Ishikawa (cell line): Measurements from ENCODE around the gene STPG4.

Experiments
- CEBPB ChIP-seq: IDR thresholded peaks from 2 replicates; pipeline ENCODE4 v1.6.1; 2012
- CREB1 ChIP-seq: IDR thresholded peaks from 2 replicates; pipeline ENCODE4 v1.6.1; 2012; ENCODE audit warnings: low read depth
- EGR1 ChIP-seq: IDR thresholded peaks from 2 replicates; pipeline ENCODE4 v1.6.1; 2012
- EP300 ChIP-seq: IDR thresholded peaks from 2 replicates; pipeline ENCODE4 v1.6.1; 2012; ENCODE audit warnings: borderline replicate concordance
- FOXM1 ChIP-seq: IDR thresholded peaks from 2 replicates; pipeline ENCODE4 v1.6.1; 2012; ENCODE audit warnings: low read depth, borderline replicate concordance
- NFIC ChIP-seq: IDR thresholded peaks from 2 replicates; pipeline ENCODE4 v1.6.1; 2012
- RAD21 ChIP-seq: IDR thresholded peaks from 2 replicates; pipeline ENCODE4 v1.6.1; 2012; ENCODE audit warnings: low read depth
- TAF1 ChIP-seq: IDR thresholded peaks from 2 replicates; pipeline ENCODE4 v1.6.1; 2012; ENCODE audit warnings: low read depth, mild to moderate bottlenecking
- TCF12 ChIP-seq: IDR thresholded peaks from 2 replicates; pipeline ENCODE4 v1.6.1; 2012; ENCODE audit warnings: low read depth
- TEAD4 ChIP-seq: IDR thresholded peaks from 2 replicates; pipeline ENCODE4 v1.6.1; 2012
- YY1 ChIP-seq: IDR thresholded peaks from 2 replicates; pipeline ENCODE4 v1.6.1; 2012; ENCODE audit warnings: low read depth
- ZBTB7A ChIP-seq: IDR thresholded peaks from 2 replicates; pipeline ENCODE4 v1.6.1; 2012; ENCODE audit warnings: low read depth
- TF ChIP-seq, protein P1 (sequence below): IDR thresholded peaks from 2 replicates; pipeline ENCODE4 v1.6.1; 2012
- TF ChIP-seq, protein P2 (sequence below): IDR thresholded peaks from 2 replicates; pipeline ENCODE4 v1.6.1; 2012; ENCODE audit warnings: low read depth, mild to moderate bottlenecking
- TF ChIP-seq, protein P3 (sequence below): IDR thresholded peaks from 2 replicates; pipeline ENCODE4 v1.6.1; 2012

STPG4 gene, protein sequence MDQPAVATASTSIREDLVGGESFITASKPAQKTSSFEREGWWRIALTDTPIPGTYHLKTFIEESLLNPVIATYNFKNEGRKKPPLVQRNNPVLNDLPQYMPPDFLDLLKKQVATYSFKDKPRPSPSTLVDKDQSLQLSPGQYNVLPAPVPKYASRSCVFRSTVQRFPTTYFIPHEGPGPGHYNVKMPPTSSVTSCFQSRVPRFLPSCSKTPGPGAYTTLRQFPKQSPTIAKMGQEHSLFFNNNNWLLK

DNA sequence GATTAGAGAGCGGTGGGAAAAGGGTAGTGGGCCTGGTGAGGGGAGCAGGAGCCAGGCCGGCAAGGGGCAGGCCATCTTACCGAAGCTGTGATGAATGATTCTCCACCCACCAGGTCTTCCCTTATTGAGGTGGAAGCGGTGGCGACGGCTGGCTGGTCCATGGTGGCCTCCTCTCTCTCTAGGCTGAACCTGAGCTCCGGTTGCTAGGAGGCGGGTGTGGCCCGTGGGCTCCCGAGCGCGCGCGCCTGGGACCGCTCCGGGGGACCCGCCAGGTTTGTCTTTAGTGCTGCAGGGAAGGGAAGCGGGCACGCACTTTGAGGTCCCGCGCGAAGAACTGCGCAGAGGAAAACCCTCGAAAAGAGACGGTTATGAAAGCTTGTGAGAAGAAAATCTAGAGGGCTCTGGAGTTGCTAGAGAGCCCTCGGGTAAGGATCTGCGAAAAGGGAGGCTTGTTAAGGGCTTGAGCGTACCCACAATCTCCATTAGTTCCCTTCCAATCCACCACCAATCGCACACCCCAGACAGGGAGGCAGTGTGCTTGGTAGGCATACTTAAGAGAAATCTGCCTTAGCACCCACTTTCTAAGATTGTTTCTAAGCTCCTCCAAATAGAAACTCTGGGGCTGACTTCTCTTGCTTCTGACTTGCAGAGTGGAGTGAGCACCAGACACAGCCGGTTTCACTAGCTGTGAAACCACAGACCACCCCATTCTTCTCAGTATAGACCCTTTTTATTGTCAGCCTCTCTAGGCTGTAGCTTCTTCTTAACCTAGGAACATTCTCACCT lies at the start of gene STPG4:
Gene STPG4, minus strand, starts transcription at position 218 of the 786 bp plus-strand sequence. Its CDS starts 57 bp downstream, at position 161.
- TF ChIP-seq NFIC (no peak), TAF1 (no peak), EGR1 (no peak), YY1 (no peak), FOXM1 (no peak), CEBPB (no peak)
- TF ChIP-seq, protein P1, sequence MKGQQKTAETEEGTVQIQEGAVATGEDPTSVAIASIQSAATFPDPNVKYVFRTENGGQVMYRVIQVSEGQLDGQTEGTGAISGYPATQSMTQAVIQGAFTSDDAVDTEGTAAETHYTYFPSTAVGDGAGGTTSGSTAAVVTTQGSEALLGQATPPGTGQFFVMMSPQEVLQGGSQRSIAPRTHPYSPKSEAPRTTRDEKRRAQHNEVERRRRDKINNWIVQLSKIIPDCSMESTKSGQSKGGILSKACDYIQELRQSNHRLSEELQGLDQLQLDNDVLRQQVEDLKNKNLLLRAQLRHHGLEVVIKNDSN, result no peak
- TF ChIP-seq, protein P2, sequence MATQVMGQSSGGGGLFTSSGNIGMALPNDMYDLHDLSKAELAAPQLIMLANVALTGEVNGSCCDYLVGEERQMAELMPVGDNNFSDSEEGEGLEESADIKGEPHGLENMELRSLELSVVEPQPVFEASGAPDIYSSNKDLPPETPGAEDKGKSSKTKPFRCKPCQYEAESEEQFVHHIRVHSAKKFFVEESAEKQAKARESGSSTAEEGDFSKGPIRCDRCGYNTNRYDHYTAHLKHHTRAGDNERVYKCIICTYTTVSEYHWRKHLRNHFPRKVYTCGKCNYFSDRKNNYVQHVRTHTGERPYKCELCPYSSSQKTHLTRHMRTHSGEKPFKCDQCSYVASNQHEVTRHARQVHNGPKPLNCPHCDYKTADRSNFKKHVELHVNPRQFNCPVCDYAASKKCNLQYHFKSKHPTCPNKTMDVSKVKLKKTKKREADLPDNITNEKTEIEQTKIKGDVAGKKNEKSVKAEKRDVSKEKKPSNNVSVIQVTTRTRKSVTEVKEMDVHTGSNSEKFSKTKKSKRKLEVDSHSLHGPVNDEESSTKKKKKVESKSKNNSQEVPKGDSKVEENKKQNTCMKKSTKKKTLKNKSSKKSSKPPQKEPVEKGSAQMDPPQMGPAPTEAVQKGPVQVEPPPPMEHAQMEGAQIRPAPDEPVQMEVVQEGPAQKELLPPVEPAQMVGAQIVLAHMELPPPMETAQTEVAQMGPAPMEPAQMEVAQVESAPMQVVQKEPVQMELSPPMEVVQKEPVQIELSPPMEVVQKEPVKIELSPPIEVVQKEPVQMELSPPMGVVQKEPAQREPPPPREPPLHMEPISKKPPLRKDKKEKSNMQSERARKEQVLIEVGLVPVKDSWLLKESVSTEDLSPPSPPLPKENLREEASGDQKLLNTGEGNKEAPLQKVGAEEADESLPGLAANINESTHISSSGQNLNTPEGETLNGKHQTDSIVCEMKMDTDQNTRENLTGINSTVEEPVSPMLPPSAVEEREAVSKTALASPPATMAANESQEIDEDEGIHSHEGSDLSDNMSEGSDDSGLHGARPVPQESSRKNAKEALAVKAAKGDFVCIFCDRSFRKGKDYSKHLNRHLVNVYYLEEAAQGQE, result no peak

DNA sequence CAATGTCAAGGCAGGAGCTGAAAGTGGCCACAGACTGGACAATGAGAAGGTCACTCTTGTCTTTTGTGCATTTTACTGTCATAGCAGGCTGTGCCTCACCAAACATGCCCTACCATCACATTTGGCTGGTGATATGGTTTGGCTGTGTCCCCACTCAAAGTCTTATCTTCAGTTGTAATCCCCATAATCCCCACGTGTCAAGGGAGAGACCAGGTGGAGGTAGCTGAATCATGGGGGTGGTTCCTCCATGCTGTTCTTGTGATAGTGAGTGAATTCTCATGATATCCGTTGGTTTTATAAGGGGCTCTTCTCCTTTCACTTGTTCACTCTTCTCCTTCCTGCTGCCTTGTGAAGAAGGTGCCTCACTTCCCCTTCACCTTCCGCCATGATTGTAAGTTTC lies 49.6 kb upstream of the STPG4 start:
- TF ChIP-seq RAD21 (no peak), YY1 (no peak), CREB1 (no peak), EGR1 (no peak), NFIC (no peak), CEBPB (no peak), ZBTB7A (no peak), FOXM1 (no peak), TCF12 (no peak)
- TF ChIP-seq, protein P2, result no peak
- TF ChIP-seq, protein P1, result no peak

DNA sequence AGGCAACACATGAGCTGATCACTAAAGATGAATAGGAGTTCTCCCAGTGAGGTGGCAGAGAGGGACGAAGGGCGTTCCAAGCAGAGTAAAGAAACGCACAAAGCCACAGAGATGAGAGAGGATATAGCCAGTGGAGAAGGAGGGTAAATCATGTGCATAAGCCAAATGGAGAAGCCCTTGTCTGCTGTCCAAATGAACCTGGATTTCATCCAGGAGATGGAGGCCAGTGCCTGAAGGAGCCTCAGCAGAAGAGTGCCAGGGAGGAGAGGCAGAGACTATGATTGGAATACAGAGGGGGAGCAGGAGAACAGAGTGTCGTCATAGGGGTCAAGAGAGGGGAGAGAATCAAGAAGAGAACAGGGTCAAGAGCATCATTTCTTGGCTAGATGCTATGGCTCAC lies 48.9 kb upstream of the STPG4 start:
- TF ChIP-seq RAD21, result no peak

DNA sequence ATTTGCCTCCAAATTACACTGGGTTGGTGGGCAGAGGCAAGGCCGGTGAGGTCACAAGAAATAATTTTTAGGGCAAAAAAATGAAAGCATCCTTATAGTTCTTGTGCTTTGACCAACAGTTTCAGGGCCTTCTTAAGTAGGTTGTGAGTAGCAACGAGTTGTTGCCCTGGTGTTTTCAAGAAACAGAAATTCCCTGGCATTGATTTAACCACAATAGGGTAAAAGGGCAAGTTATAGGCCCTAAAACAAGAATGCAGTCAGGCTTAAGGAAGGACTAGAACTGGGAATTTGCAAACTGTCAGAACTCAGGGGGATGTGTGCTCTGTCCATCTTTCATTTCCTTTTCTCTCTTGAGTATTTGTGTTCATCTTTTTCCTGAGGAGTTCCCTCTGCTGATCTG lies 46.1 kb upstream of the STPG4 start:
- no peak for TF ChIP-seq TCF12
- TF ChIP-seq EP300, result no peak
- TF ChIP-seq TAF1, result no peak
- TF ChIP-seq, protein P2, result no peak
- TF ChIP-seq RAD21, result no peak
- TF ChIP-seq YY1, result no peak
- TF ChIP-seq CREB1, result no peak
- no peak for TF ChIP-seq FOXM1
- no peak for TF ChIP-seq CEBPB
- TF ChIP-seq ZBTB7A, result no peak
- TF ChIP-seq NFIC, result no peak
- TF ChIP-seq, protein P1, result no peak
- TF ChIP-seq EGR1, result no peak
- TF ChIP-seq, protein P3, sequence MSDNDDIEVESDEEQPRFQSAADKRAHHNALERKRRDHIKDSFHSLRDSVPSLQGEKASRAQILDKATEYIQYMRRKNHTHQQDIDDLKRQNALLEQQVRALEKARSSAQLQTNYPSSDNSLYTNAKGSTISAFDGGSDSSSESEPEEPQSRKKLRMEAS, result no peak
- no peak for TF ChIP-seq TEAD4
